Measurements from ENCODE around the gene SORCS3. TPM values are rescaled to one million over a fixed set of nuclear protein-coding genes. Genes with fewer than 3 reads are reported as not detected.
"Not testable (repeated sequence)": the region's sequence is repeated elsewhere in the genome, so short reads cannot be mapped to it uniquely, and the experiment has no call there.

The SORCS3 gene
- polyA plus RNA-seq, 3 donors = 3.6 to 5.7 (median 4.6) TPM

- no peak for DNase-seq (ENCODE audit: extremely low read depth in 1 of 11, low read depth in 9 of 11, low spot score in 4 of 11)
Observed at GRCh38 chr10:104681485-104681884, 40.4 kb downstream of the SORCS3 start.

DNA sequence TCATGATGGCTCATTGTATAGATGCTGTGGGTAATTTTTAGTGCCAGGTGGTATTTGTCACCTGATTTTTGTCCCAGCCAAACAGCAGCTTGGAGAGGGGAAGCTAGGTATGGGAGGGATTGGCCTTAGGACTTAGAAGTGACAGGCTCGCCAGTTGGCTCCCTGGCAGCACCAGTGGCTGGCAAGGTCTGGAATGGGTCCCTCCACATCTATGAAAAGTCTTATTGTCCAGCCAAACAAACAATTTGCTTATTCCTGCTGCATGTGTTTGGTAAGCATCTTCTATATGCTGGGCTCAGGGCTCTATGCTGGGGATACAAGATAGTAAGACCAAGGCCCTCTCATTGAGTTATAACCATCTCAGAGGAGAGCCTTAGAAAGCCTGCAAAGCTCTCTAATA is 42.5 kb downstream of the SORCS3 start:
- no peak for DNase-seq (ENCODE audit: extremely low read depth in 1 of 11, low read depth in 9 of 11, low spot score in 4 of 11)

DNA sequence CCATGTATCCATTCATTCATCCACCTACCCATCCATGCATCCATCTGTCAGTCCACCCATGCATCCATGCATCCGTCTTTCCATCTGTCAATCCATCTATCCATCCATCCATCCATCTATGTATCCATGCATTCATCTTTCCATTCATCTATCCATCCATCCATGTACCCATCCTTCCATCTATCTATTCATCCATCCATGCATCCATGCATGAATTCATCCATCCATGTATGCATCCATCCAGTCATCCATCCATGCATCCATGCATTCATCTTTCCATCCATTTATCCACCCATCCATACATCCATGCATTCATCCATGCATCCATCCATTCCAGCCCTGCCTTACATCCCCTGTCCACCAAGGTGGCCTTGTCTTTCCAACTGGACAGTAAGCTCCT is 45.7 kb downstream of the SORCS3 start:
- DNase-seq (ENCODE audit: extremely low read depth in 1 of 11, low read depth in 9 of 11, low spot score in 4 of 11) = no peak

GRCh38 chr10:104688251-104689042 is 47.4 kb downstream of the SORCS3 start:
- no peak for DNase-seq (ENCODE audit: extremely low read depth in 1 of 11, low read depth in 9 of 11, low spot score in 4 of 11)

DNA sequence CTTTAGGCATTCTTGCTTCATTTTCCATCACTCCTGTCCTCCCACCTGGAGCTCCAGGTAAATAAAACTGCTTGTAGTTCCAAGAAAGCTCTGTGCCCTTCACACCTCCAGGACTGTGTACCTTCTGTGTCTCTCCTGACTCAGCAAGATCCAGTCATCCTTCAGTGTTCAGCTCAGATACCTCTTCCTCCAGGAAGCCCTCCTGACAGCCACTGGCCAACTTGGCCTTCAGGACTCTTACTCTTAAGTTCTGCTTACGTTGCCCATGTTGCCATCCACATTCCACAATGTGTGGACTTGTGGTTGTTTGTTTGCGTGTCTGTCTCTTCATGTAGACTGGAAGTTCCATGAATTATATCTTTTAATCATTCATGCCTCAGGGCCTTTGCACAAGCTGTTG is 48.0 kb downstream of the SORCS3 start:
- DNase-seq (ENCODE audit: extremely low read depth in 1 of 11, low read depth in 9 of 11, low spot score in 4 of 11) = no peak

GRCh38 chr10:104689547-104689946 is 48.5 kb downstream of the SORCS3 start:
- DNase-seq (ENCODE audit: extremely low read depth in 1 of 11, low read depth in 9 of 11, low spot score in 4 of 11) = no peak

DNA sequence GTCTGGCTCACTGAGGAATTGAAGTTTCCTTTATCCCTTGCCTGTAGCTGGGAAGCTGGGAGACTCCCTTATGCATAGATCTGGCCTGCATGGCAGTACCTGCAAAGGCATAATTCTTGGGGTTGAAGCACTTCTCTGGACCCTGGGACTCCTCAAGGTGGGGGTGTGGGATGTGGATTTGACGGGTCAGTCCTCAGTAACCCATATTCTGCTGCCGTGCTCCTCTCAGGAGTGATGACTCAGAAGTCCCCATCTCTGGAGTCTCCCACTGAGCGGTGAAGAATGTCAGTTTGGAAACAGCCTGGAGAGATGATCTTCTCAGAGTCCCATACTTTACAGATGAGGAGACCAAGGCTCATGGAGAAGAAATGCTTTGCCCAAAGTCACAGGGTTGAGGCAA is 49.0 kb downstream of the SORCS3 start:
- DNase-seq (ENCODE audit: extremely low read depth in 1 of 11, low read depth in 9 of 11, low spot score in 4 of 11) = no peak

DNA sequence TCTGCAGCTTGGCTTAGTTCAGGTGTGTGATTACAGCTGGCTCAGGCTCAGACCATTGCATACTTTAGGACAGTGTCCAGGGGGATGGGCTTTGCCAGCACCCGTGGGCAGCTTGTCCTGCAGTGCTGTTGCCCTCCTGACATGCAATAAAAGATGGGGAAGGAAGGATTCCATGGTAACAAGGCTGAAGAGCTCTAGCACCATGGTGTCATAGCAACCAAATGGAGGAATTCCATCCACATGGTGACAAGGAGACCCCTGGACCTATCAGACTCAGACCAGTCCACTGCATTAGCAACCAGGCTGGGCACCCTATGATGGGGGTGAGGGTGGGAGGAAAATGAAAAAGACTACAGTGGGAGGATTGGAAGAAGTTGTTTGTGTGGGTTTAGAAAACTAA is 49.9 kb downstream of the SORCS3 start:
- no peak for DNase-seq (ENCODE audit: extremely low read depth in 1 of 11, low read depth in 9 of 11, low spot score in 4 of 11)

DNA sequence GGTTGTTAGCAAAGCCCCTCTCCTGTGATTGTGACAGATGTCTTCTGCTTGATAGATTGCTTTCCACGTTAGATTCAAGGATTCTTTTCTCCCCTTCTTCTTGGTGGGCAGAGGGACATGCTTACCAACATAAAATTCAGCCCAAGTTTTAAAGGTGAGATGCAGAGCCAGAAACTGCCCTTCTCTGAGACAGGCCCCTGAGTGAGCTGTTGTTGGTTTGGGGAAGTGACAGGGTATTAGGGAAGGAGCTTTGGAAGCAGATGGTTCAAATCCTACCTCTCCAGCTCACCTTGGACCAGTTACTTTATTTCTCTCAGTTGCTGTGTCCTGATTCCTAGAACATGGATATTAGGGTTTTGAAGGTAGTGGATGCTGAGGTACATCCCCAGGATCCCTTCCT is 53.0 kb downstream of the SORCS3 start:
- no peak for DNase-seq (ENCODE audit: extremely low read depth in 1 of 11, low read depth in 9 of 11, low spot score in 4 of 11)

GRCh38 chr10:104703262-104703661 is 62.2 kb downstream of the SORCS3 start:
- DNase-seq (ENCODE audit: extremely low read depth in 1 of 11, low read depth in 9 of 11, low spot score in 4 of 11) = not testable (repeated sequence)

DNA sequence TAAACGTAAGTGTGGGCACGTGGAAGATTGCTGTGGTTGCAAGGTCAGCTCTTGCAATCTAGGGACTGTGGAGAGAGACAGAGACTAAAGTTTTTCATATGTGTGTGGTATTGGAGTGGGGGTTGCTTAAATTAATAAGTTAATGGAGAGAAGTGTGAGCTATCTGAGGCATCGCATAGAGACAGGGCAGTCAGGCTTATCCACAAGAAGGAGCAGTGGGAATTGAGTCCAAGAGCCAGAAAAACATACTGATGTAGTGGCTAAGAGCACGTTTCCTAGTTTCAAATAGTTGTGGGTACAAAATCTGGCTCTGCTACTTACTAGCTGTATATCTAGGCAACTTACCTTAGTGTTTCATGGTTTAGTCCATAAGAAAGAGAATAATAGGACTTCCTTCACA is 65.8 kb downstream of the SORCS3 start:
- DNase-seq (ENCODE audit: extremely low read depth in 1 of 11, low read depth in 9 of 11, low spot score in 4 of 11) = no peak

DNA sequence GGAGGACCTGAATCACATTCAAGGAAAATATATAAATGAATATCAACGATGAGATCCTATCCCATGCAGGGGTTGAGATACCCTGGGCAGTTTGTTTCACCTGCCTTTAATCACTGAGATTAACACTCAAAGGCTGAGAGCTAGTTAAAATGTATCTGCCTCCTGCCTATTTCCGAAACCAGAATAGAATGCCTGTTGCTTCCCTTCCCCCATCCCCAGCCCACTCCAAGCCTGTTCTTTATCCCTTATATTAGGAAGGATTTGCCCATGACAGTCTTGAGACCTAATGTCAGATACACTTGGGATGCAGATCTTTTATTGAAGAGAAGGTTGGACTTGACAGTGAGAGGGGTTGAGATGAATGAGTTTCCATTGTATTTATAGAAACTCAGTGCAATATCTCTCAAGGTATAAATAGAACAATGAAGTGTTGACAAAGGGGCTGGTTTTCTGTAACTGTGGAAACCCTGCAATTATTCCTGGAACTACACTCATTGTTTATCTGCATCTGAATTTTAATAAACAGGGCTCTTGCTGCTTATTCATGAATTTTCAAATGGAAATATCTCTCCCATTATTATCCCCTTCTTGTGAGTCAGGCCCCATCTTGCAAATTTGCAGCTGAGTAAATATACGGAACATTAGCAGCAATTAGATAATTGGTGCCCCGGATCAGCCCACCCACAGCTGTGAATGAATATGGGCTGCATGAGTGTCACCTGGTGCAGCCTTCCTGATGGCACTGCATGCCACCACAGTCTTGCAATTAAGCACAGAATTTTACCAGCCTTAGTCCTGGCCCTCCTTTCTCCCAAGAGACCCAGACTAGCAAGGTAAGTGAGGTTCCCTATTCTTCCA is 66.7 kb downstream of the SORCS3 start:
- DNase-seq (ENCODE audit: extremely low read depth in 1 of 11, low read depth in 9 of 11, low spot score in 4 of 11) = no peak

DNA sequence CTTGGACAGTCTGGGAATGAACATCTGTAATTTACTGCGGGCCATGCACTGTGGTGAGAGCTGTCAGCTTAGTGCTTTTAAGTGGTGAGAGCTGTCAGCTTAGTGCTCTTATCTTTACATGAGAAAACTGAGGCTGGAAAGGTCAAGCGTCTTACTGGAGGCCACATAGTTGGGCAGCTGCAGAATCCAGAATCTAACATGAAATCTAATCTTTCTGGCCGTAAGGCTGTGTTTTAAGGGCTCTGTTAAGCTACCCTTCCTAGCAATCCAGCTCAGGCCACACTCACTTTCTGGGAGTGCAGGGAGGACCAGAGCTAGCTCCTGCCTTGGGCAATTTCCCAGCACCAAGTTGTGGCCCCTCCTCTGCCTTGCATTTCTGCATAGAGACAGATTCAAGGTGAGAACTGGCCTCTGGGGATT is 70.2 kb downstream of the SORCS3 start:
- DNase-seq (ENCODE audit: extremely low read depth in 1 of 11, low read depth in 9 of 11, low spot score in 4 of 11) = peak in 5 of 11 donors; percentile 18 to 30 (median 20)

DNA sequence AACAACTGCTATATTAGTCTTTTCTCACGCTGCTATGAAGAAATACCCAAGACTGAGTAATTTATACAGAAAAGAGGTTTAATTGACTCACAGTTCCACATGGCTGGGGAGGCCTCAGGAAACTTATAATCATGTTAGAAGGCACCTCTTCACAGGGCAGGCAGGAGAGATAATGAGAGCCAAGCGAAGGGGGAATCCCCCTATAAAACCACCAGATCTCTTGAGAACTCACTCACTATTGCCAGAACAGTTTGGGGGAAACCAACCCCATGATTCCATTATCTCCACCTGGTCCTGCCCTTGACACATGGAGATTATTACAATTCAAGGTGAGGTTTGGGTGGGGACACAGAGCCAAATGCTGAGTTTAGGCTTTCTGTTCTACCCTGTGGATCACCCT is 89.5 kb downstream of the SORCS3 start:
- not testable (repeated sequence) for DNase-seq (ENCODE audit: extremely low read depth in 1 of 11, low read depth in 9 of 11, low spot score in 4 of 11)

- no peak for DNase-seq (ENCODE audit: extremely low read depth in 1 of 11, low read depth in 9 of 11, low spot score in 4 of 11)
Observed at GRCh38 chr10:104731192-104731591, 90.1 kb downstream of the SORCS3 start.

DNA sequence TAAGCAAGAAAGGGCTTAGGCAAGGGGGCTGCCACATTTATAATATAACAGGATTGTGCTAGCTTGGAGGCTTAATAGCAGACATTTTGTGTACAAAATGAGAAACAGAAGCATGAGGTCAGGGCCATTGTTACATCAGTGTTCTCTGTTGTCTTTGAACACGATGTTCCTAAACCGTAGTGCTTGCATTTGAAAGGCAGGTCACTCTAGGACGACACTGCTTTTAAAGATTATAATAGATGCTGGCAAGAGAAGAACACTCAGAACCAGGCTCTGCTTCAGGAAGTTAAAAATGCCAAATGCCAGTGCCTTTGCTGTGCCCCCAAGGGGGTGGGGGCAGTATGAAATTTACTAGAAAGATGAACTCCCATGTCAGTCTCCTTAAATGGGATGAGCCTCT is 91.1 kb downstream of the SORCS3 start:
- DNase-seq (ENCODE audit: extremely low read depth in 1 of 11, low read depth in 9 of 11, low spot score in 4 of 11) = no peak

GRCh38 chr10:104734433-104734832 is 93.3 kb downstream of the SORCS3 start:
- no peak for DNase-seq (ENCODE audit: extremely low read depth in 1 of 11, low read depth in 9 of 11, low spot score in 4 of 11)

DNA sequence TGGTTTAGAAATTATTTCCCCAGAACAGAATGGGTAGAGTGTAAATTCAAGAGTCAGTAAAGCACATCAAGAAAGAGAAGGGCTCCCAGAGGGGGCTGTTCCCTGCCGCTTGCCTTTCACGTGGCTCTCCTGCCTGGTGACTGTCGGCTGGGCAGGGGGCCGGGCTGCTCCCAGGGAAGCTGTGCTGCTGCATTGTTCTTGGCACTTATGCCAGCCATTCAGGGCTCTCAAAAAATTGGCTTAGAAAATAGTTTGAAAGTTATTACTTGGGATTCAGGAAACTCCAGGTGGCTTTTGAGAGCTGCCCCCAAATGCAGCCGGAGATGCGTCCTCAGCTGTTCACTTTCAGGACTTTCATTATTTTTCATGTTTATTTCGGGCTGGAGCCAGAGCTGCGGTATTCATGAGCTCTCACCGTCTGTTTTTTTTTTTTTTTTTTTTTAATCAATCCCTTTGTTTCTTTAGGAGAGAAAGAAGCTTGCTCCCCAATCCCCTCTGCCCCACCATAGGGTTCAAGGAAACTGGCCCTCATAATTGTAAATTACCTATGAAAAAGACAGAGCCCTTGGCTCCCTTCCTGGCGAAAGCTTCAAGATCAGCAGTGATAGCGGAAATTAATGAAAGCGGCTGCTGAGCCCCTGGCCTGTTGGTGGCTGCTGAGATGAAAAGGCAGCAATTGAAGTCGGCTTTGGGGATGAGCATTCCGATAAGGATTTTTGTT is 94.1 kb downstream of the SORCS3 start:
- no peak for DNase-seq (ENCODE audit: extremely low read depth in 1 of 11, low read depth in 9 of 11, low spot score in 4 of 11)

- DNase-seq (ENCODE audit: extremely low read depth in 1 of 11, low read depth in 9 of 11, low spot score in 4 of 11) = no peak
Observed at GRCh38 chr10:104735757-104736391, 94.8 kb downstream of the SORCS3 start.

All from renal cortex interstitium (tissue), 11 donors.